GM13976 (cell line): ENCODE data around the gene CRHR1.

Experiments used
- DNase-seq: peaks from one replicate; pipeline ENCODE4 v3.0.0; 2012; ENCODE audit warnings: low spot score
- in situ Hi-C: fragments of 300-500 bp; cut with MboI; formaldehyde crosslinking; loops from one replicate; pipeline ENCODE4 v1.12.0; 2022; ENCODE audit warnings: low sequenced_read_pairs, mixed read lengths, inconsistent platforms; ENCODE audit not compliant: unreplicated experiment
- TF ChIP-seq, protein P1 (sequence below): IDR thresholded peaks from 2 replicates; pipeline ENCODE4 v1.5.1; 2012; ENCODE audit warnings: borderline replicate concordance, mild to moderate bottlenecking; ENCODE audit not compliant: insufficient read depth; ENCODE audit errors: extremely low read depth, missing control alignments, control extremely low read depth

Gene CRHR1

DNA sequence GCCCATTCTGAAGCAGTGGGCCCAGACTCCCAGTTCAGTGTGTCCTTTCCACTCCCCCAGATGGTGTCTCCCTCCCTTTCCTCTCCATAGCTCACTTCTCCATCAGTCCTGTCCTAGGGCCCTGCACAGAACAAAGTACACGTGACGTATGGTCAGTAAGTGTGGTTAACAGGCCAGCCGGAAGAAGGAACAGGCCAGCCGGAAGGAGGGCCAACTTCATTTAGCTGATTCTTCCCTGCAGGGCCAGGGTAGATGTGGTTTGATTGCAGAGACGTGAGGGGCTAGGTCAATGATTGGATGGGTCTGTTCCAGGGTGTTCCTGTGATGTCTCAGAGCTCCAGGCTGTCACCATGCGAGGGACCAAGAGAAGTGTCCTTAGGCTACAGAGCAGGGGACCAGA is 31.6 kb downstream of the CRHR1 start:
- no peak for DNase-seq
- TF ChIP-seq, protein P1, sequence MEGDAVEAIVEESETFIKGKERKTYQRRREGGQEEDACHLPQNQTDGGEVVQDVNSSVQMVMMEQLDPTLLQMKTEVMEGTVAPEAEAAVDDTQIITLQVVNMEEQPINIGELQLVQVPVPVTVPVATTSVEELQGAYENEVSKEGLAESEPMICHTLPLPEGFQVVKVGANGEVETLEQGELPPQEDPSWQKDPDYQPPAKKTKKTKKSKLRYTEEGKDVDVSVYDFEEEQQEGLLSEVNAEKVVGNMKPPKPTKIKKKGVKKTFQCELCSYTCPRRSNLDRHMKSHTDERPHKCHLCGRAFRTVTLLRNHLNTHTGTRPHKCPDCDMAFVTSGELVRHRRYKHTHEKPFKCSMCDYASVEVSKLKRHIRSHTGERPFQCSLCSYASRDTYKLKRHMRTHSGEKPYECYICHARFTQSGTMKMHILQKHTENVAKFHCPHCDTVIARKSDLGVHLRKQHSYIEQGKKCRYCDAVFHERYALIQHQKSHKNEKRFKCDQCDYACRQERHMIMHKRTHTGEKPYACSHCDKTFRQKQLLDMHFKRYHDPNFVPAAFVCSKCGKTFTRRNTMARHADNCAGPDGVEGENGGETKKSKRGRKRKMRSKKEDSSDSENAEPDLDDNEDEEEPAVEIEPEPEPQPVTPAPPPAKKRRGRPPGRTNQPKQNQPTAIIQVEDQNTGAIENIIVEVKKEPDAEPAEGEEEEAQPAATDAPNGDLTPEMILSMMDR, result no peak
- in situ Hi-C loops, result no loop called here

DNA sequence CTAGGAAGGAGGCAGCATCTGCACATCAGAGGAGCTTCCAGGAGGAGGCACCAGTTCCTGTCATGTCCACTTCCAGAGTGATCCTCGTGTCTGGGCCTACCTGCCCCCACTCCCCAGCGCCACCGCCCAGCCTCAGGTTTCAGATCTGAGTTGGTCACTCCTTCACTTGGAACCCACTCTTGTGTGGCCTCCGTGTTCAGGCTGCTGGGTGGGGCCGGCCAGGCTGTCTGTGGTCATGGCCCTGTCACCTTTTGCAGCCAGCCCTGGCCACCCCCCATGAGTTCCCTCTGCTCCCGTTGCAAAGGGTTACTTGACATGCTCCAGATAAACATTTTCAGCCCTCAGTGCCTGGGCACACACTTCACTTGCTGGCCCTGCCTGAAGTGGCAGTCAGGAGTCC is 33.9 kb downstream of the CRHR1 start:
- DNase-seq, result no peak
- in situ Hi-C loops, result no loop called here
- TF ChIP-seq, protein P1, result no peak

DNA sequence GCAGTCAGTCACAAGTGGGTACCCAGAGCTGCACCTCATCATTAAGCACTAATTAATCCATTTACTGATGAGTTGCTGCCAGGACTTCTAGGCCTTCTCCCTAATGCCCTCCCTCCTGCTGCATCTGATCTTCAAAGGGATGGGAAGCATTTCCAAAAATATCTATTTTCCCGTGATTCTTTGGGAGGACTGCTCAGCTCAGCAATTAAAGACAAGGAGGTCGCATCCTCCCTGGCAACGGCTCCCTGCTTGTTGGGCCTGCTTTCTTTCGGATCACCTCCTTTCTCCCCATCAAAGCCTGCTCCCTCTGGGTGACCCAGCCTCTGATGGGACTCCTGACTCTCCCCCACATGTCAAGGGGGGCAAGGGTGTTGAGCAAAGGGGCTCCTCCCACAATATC is 34.6 kb downstream of the CRHR1 start:
- TF ChIP-seq, protein P1, result no peak
- no peak for DNase-seq
- in situ Hi-C loops, result no loop called here

DNA sequence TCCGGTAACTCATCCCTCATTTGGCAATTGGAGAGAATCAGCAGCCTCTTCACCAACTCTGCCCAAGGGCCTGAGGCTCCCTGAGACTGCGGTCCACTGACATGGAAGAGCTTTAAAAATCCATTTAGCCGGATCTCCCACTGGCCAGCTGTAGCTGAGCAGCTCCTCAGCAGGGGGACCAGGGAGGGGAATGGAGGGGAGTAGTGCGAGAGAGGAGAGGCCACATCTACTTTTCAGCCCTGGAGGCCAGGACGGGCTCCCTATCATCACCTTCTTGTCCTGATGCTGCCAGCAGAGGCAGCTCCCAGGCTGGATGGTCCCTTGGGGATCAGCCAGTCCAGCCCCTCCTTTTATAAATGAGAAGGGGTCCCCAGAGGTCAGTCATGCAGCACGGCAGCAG is 35.5 kb downstream of the CRHR1 start:
- in situ Hi-C loops, result loop anchor here (10.0 kb wide), 2 partner anchors 65 to 175 kb away; no protein-coding TSS in a partner anchor
- DNase-seq, result no peak

DNA sequence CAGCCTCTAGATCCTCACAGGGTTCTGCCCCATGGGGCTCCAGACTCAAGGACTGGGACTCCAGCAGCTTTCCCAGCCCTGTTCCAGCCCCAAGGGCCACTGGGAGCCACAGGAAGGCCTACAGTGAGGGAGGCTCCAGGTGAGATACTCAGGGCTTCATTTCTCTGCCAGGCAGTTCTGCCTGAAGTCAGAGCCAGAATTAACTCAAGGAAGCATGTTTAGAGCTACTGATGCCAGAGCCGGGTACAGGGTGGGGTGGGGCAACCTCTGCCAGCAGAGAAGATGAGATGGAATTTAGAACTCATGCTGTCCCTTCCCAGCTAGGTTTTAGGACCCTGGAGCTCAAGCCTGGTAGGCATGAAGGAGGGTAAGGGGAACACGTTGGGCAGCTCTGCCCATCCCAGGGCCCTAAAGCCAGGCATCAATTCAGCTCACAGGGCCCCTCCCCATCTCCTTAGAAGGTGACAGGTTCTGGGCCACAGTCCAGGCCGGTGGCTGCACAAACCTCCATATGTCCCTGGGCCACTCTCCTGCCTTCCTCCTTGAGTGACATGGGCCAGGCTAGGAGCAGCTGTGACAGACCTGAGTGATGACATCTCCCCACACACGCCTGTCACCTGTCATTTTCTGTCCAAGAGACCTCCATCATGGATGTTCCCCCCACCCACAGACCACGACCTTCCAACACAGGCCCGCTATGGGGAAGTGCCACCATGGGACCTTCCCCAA is 36.1 kb downstream of the CRHR1 start:
- no peak for DNase-seq
- in situ Hi-C loops, result loop anchor here (10.0 kb wide), 2 partner anchors 65 to 175 kb away; no protein-coding TSS in a partner anchor
- TF ChIP-seq, protein P1, result no peak

More for the DNA sequence above, 35.5 kb downstream of the CRHR1 start:
- TF ChIP-seq, protein P1, result no peak

DNA sequence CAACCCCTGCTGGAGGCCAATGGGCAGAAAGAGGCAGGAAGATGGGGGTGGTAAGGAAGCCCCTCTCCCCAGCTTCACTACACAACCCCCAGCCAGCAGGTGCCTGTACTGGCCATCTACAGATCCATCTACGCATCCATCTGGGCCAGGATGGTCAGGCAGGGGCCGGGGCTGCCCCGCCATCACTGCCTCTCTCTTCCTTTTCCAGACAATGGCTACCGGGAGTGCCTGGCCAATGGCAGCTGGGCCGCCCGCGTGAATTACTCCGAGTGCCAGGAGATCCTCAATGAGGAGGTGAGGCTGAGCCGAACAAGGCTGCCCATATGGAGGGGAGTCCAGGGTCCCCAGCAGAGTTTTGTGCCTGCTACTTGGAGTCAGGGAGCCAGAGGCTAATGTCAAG is 37.0 kb downstream of the CRHR1 start:
- TF ChIP-seq, protein P1, result no peak
- DNase-seq, result no peak
- in situ Hi-C loops, result loop anchor here (10.0 kb wide), 2 partner anchors 64 to 176 kb away; no protein-coding TSS in a partner anchor
